Colonic mucosa (tissue), 4 donors: ENCODE data around the gene SMC1B. TPM values are rescaled to one million over a fixed set of nuclear protein-coding genes. Genes with fewer than 3 reads are reported as not detected.
"Not testable (repeated sequence)": the region's sequence is repeated elsewhere in the genome, so short reads cannot be mapped to it uniquely, and the experiment has no call there.

Experiments used
- DNase-seq: peaks from one replicate; pipeline ENCODE4 v3.0.0-alpha.2; 2020
- H3K27ac ChIP-seq: fragments of 200-600 bp; one replicate; pipeline ENCODE4 v1.8.0; 2021
- H3K27me3 ChIP-seq: fragments of 200-600 bp; one replicate; pipeline ENCODE4 v1.8.0; 2021
- H3K36me3 ChIP-seq: fragments of 200-600 bp; one replicate; pipeline ENCODE4 v1.8.0; 2021
- H3K4me1 ChIP-seq: fragments of 200-600 bp; one replicate; pipeline ENCODE4 v1.8.0; 2021; ENCODE audit warnings: mild to moderate bottlenecking
- H3K4me3 ChIP-seq: fragments of 200-600 bp; one replicate; pipeline ENCODE4 v1.8.0; 2021
- H3K9ac ChIP-seq, 2 donors: one replicate each; pipeline ENCODE4 v1.7.0; 2013; ENCODE audit warnings: control low read depth in 2 of 2, low read depth in 2 of 2, low read length in 2 of 2
- H3K9me3 ChIP-seq: fragments of 200-600 bp; one replicate; pipeline ENCODE4 v1.8.0; 2021
- CTCF ChIP-seq: fragments of 200-600 bp; IDR thresholded peaks from one replicate; pipeline ENCODE4 v1.8.0; 2022; ENCODE audit warnings: antibody characterized with exemption, mild to moderate bottlenecking
- intact Hi-C: fragments of 100-400 bp; cut with DNase I; formaldehyde crosslinking; loops from one replicate; pipeline ENCODE4 v1.14.1; 2022
- total RNA-seq, 2 donors: library from RNA; stranded (reverse); fragmentation: NEBNext Ultra II Directional in 1 of 2; extraction: Animal tissue kit (Norgen Biotek cat#: 25700) in 1 of 2; gene quantifications; one replicate each; pipeline ENCODE4 v1.2.1, GENCODE V29; 2021
- donor health status: healthy.
- donor health status: DM: no; HTN: no; CAD: no.
- donor health status: DM: no; HTN: no; CAD: no.

Gene SMC1B
- total RNA-seq, 2 donors from 2014 or later: 0.15 TPM; not detected in 1

GRCh38 chr22:45441138-45441537 lies 27.7 kb upstream of the SMC1B start:
- Histone ChIP-seq H3K4me3 (no peak overlapping the region), H3K27ac (no peak overlapping the region), H3K9me3 (no peaks in the 10 kb centered on the region), H3K27me3 (no peaks in the 10 kb centered on the region), H3K9ac (no peak overlapping the region), H3K36me3 (no peaks in the 10 kb centered on the region), H3K4me1 (no peaks in the 10 kb centered on the region)
- peak; percentile 49 for TF ChIP-seq CTCF
- intact Hi-C loops: loop anchor here (5.0 kb wide), 1 partner anchor 111 kb away; no protein-coding TSS in a partner anchor
- peak; percentile 51 for DNase-seq

- not testable (repeated sequence) for DNase-seq, H3K9ac ChIP-seq, H3K27me3 ChIP-seq, H3K36me3 ChIP-seq, H3K27ac ChIP-seq, H3K9me3 ChIP-seq, H3K4me1 ChIP-seq, H3K4me3 ChIP-seq
- intact Hi-C loops: loop anchor here (5.0 kb wide), 1 partner anchor 112 kb away; no protein-coding TSS in a partner anchor
Observed at GRCh38 chr22:45440688-45441087, 27.3 kb upstream of the SMC1B start.

GRCh38 chr22:45438336-45438735 lies 24.9 kb upstream of the SMC1B start:
- H3K9ac ChIP-seq: no peak overlapping the region
- no peak for TF ChIP-seq CTCF
- no peak overlapping the region for H3K27ac ChIP-seq
- no peaks in the 10 kb centered on the region for H3K27me3 ChIP-seq
- H3K9me3 ChIP-seq: no peaks in the 10 kb centered on the region
- intact Hi-C loops: no loop called here
- no peak for DNase-seq
- H3K36me3 ChIP-seq: no peaks in the 10 kb centered on the region
- no peak overlapping the region for H3K4me3 ChIP-seq
- no peaks in the 10 kb centered on the region for H3K4me1 ChIP-seq

GRCh38 chr22:45436871-45437517 lies 23.6 kb upstream of the SMC1B start:
- H3K36me3 ChIP-seq, H3K4me1 ChIP-seq, intact Hi-C loops, H3K4me3 ChIP-seq, DNase-seq, H3K9me3 ChIP-seq, H3K27ac ChIP-seq, H3K27me3 ChIP-seq, H3K9ac ChIP-seq: not testable (repeated sequence)

- no peaks in the 10 kb centered on the region for H3K4me1 ChIP-seq
- H3K9me3 ChIP-seq: no peaks in the 10 kb centered on the region
- intact Hi-C loops: loop anchor here (1.0 kb wide), 1 partner anchor 166 kb away; no protein-coding TSS in a partner anchor
- H3K4me3 ChIP-seq: no peak overlapping the region
- no peaks in the 10 kb centered on the region for H3K27me3 ChIP-seq
- H3K9ac ChIP-seq: peak overlapping the region in 1 of 2 donors; percentile 57
- DNase-seq: peak; percentile 92
- no peaks in the 10 kb centered on the region for H3K36me3 ChIP-seq
- peak; percentile 98 for TF ChIP-seq CTCF
- H3K27ac ChIP-seq: peak overlapping the region; percentile 53
Observed at GRCh38 chr22:45435544-45436139, 22.2 kb upstream of the SMC1B start.

- no peak for TF ChIP-seq CTCF
Observed at GRCh38 chr22:45434981-45435380, 21.6 kb upstream of the SMC1B start.

More at GRCh38 chr22:45434981-45435380, 21.6 kb upstream of the SMC1B start:
- Histone ChIP-seq H3K9me3 (no peaks in the 10 kb centered on the region), H3K27ac (peak overlapping the region; percentile 53), H3K4me3 (no peak overlapping the region), H3K9ac (peak overlapping the region in 1 of 2 donors; percentile 57), H3K36me3 (no peaks in the 10 kb centered on the region), H3K27me3 (no peaks in the 10 kb centered on the region), H3K4me1 (no peaks in the 10 kb centered on the region)
- intact Hi-C loops: loop anchor here (1.0 kb wide), 1 partner anchor 166 kb away; no protein-coding TSS in a partner anchor
- DNase-seq: no peak
